HG03066 (cell line): ENCODE measurements around the gene PARD6B.
A peak's percentile ranks its signal among the peaks of the same experiment; 100 is the strongest.
"Not testable (repeated sequence)": the region's sequence is repeated elsewhere in the genome, so short reads cannot be mapped to it uniquely, and the experiment has no call there.

Source experiments
- ATAC-seq: cut with Tn5 transposase; IDR thresholded peaks from one replicate; pipeline ENCODE4 v1.9.1; 2021; ENCODE audit warnings: low read depth; ENCODE audit not compliant: unreplicated experiment

PARD6B gene

GRCh38 chr20:50794181-50794845 lies 62.9 kb downstream of the PARD6B start:
- ATAC-seq, result peak; percentile 1

- peak; percentile 54 for ATAC-seq
These were observed 63.7 kb downstream of the PARD6B start, which contains the start of gene BCAS4 for GRCh38 chr20:50794846-50795634. BCAS4 (plus strand) TSS chr20:50795061; CDS start chr20:50795084, 23 bp downstream.

- no peak for ATAC-seq
These were observed 65.8 kb downstream of the PARD6B start for GRCh38 chr20:50797142-50797541.

- no peak for ATAC-seq
These were observed 67.3 kb downstream of the PARD6B start for GRCh38 chr20:50798650-50799049.

- ATAC-seq, result no peak
These were observed 68.0 kb downstream of the PARD6B start for GRCh38 chr20:50799176-50799889.

GRCh38 chr20:50799890-50800550 lies 68.6 kb downstream of the PARD6B start:
- no peak for ATAC-seq

- ATAC-seq, result not testable (repeated sequence)
These were observed 69.8 kb downstream of the PARD6B start for GRCh38 chr20:50800986-50801746.

GRCh38 chr20:50801747-50802125 lies 70.4 kb downstream of the PARD6B start:
- no peak for ATAC-seq

GRCh38 chr20:50802289-50802688 lies 70.9 kb downstream of the PARD6B start:
- ATAC-seq, result no peak

- no peak for ATAC-seq
These were observed 73.3 kb downstream of the PARD6B start for GRCh38 chr20:50804437-50805348.

- no peak for ATAC-seq
These were observed 73.9 kb downstream of the PARD6B start for GRCh38 chr20:50805349-50805684.

- no peak for ATAC-seq
These were observed 74.9 kb downstream of the PARD6B start for GRCh38 chr20:50806126-50806768.
